ENCODE data around the gene HIVEP3. TPM values are rescaled to one million over a fixed set of nuclear protein-coding genes. Genes with fewer than 3 reads are reported as not detected.
A peak's percentile ranks its signal among the peaks of the same experiment; 100 is the strongest.

HIVEP3 gene
- total RNA-seq, 1 experiment from 2014 or later: 3.1 TPM

DNA sequence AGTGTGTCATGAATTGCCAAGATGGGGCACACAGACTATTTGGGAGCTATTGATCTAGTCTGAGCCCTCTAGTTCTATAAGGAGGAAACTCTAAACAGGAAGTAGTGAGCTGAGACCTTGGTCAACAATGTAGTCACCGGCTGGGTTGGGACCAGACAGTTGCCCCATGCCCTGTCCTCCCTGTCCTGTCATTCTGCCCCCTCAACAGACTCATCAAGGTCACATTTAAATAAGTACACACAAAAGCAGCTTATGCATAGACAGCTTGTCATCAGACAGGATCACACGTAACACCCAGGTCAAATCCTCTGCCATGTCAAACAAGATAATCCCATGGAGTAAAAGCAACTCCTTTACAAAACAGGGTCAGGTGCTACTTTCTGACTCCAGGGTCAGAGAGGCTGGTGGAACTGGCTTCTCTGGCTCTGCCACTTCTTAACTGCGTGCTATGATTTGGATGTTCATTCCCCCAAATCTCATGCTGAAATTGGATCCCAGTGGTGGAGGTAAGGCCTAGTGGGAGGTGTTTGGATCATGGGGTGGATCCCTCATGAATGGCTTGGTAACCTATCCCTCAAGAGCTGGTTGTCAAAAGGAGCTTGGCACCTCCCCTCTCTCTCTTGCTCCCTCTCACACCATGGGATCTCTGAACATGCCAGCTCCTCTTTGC, 128.9 kb downstream of the HIVEP3 start:
- no peak for DNase-seq (ENCODE audit: low spot score)

DNA sequence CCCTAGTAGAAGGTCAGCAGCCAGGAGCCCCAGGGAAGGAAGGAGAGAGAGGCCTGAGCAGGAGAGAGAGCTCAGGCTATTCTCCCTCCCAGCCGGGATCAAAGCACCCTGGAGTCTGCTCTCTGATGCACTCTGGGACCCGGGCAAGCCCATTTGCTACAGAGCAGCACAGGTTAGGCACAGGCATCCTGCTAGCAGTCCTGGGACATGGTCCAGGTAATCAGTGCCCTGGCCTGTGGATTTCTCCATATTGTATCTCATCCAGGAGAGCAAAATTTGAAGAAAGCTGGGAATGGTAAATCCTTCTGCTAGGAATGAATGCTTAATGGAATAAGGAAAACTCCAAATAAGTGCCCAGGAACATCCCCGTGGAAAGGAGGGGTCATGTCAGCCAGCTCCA, 130.3 kb downstream of the HIVEP3 start:
- no peak for DNase-seq (ENCODE audit: low spot score)

DNA sequence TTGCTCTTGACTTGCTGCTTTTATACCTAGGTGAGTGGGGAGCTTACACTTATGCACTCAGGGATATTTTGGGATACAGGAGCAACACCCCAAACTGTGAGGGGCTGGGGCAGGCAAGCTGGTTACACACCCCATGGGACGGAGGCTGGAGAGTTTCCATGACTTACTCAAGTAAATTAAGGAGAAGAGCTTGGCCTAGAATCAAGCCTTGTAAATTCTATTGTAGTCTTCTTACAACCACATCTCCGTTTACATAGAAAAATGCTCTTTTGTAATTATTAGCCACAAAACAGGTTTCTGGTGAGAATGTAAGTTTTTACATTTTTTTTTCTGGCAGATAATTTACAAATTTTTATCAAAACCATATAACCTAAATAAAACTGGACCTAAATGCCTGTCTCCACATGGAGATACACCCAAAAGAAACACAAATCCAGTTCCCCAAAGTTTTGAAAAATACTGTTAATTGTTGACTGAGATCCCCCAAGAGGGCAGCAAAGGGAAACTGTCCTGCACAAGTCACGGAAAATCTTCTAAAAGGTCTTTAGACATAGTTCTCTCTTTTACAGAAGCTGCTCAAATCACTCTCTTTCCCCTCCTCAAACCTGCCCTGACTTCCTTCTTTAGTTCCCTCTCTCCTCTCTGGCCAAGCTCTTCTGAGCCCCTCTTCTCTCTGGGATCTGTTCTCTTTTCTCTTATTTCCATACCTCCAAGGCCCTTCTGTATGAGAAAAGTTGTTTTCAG, 134.0 kb downstream of the HIVEP3 start:
- DNase-seq (ENCODE audit: low spot score): no peak

DNA sequence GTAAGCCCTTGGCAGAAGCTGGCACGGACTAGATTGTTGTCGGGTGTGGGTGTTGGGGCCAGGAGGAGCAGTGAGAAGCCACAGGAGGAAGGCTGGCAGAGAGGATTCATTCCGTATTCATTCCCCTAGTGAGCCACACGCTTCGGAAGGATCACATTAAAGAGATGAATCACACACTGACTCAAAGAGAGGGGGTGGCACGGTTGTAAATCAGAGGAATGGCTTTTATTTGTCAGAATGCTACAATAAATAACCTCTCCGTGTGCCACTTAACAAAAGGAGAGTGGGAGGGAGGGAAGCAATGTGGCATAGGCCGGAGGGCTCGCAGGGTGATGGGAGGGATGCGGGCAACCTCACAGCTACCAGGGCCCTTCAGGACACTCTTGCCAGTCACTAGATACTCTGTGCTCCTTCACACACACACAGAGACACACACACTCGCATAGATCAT, 135.5 kb downstream of the HIVEP3 start:
- DNase-seq (ENCODE audit: low spot score): peak; percentile 90

DNA sequence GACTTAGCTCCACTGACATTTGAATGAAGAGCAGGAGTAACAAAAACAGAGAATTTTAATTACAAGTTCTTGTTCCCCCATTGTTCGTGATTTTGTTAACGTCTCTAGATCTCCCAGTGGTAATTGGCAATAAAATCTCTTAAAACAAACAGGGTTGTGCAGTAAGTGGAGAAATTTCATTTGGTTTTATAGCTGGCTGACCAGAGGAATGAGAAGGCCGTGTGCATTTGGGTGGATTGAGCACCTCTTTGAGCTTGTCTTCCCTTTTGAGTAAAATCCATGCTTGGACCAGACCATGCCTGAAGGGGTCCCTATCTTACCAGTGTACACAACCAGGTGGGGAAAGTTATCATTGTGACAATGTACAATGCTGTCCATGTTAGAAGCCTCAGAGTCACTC, 137.8 kb downstream of the HIVEP3 start:
- DNase-seq (ENCODE audit: low spot score): no peak

DNA sequence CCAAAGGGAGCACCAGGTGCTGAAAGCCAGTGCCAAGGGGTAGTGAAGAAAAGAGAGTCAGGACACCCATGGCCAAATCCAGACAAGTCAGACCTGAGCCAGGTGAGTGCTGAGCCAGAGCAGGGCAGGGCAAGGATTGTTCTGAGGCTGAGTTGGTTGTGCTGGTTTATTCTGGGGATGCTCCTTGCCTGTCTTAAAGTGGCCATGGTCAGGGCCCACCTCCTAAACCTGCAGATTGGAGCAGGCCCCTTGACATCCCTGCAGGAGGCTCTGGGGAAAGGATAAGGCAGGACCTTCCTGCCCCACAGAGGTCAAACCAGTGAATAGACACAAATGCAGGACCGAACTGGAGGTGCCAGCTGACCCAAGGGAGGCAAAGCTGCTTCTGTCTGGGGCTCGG, 138.4 kb downstream of the HIVEP3 start:
- no peak for DNase-seq (ENCODE audit: low spot score)

DNA sequence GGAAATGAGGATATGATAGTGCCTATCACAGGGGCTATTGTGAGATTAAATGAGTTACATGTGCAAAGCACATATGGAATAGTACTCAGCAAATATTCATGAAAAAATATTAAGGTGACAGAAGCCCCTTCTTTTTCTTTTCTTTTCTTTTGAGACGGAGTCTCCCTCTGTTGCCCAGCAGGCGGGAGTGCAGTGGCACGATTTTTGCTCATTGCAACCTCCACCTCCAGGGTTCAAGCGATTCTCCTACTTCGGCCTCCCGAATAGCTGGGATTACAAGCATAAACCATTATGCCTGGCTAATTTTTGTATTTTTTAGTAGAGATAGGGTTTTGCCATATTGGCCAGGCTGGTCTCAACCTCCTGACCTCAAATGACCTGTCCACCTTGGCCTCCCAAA, 139.4 kb downstream of the HIVEP3 start:
- no peak for DNase-seq (ENCODE audit: low spot score)

DNA sequence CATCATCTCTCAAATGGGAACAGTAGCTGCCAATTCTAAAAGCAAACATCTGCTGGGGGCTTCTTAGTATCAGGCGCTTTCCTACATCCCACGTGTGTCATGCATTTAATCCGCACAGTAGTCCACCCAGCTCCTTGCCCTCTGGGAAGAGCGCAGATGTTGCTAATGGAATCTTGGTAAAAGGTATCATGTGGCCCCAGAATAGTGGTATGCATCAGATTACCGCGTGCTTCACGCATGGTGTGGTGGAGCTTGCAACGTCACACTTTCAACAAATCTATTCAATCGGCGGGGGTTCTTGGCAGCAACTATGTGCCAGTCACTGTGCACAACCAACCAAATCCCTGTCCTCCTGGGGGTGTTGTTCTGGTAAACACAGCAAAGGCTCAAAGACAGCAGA, 141.0 kb downstream of the HIVEP3 start:
- no peak for DNase-seq (ENCODE audit: low spot score)

DNA sequence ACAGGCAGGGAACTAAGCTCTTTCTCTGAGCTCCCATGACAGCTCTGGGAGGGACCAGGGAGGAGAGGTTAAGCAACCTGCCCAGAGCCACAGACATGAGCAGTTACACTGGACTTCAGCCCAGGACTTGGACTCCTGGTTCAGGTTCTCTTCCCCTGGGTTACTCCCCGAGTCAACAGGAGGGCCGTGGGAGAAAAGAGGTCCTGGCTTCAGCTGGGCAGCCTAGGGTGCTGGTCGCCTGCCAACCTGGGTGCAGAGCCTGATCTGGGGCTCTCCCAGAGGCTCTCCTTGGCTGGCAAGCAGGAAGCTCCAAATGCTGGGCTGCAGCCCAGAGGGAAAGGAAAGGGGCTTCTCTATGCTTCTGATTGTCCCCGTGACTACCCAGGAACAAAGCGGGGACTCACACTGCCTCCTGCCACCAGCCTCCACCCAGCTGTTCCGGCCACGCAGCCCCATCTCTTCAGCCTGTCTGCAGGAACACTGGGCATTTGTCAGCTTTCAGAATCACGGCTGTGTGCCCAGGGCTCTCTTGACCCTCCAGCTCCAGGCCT, 141.8 kb downstream of the HIVEP3 start:
- DNase-seq (ENCODE audit: low spot score): no peak

DNA sequence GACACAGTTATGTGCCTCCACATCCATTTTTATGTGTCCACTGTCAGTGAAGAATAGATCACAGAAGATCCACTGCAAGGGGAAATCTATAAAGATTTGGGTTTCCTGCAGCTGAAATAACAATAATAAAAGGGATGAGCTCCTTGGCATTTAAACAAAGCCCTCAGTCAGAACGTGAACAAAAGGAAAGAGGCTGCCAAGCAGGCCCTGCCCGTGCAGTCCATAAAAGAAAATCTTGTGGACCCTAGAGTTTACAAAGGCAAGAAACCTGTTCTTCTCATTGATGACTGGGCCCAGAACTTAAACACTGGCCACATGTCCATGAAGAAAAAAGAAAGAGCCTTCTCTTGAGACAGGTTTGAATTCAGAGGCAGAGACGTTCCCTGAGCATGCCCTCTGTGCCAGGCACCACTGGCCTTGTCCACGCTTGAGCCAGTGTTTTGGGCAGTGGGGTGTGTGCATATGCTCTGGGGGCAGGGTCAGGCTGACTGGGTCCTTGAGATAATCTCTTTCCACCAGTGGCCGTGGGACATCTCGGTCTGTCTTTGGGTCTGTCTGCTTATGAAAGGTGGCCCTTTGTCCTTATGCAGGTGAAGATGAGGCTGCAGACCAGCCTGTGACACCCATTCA, 142.7 kb downstream of the HIVEP3 start:
- DNase-seq (ENCODE audit: low spot score): no peak

DNA sequence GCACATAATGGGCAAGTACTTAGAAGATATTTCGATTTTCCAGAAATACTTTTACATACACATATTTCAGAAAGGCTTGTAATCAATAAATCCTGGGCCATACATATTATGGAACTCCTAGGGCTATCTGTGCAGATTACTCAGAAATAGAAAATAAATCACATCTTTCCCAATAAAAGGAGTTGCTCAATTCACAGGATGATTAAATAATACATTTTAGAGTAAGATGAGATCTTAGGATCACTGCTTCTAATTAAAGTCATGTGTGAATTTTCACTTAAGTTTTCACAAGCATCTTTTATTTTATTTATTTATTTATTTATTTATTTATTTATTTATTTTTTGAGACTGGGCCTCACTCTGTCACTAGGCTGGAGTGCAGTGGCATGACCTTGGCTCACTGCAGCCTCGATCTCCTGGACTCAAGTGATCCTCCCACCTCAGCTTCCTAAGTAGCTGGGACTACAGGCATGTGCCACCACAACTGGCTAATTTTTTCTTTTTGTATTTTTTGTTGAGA, 144.2 kb downstream of the HIVEP3 start:
- DNase-seq (ENCODE audit: low spot score): no peak

DNA sequence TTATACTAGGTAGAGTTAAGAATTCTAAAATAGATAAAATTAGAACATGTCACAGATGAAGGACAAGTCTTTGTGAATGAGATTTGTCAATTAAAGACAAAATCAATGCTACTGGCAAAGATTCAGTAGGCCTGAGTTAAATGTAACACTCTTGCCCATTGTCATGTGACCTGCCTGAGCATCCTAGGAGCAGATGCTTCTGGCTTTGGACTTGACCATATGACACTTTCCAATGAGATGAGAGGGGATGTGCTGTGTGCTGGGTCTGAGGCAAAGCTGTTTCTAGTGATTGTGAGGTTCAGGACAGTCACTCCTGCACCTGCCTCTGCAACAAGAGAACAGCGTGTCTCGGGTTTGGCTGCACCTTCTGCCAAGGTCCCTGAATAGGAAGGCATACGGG, 144.9 kb downstream of the HIVEP3 start:
- DNase-seq (ENCODE audit: low spot score): no peak

DNA sequence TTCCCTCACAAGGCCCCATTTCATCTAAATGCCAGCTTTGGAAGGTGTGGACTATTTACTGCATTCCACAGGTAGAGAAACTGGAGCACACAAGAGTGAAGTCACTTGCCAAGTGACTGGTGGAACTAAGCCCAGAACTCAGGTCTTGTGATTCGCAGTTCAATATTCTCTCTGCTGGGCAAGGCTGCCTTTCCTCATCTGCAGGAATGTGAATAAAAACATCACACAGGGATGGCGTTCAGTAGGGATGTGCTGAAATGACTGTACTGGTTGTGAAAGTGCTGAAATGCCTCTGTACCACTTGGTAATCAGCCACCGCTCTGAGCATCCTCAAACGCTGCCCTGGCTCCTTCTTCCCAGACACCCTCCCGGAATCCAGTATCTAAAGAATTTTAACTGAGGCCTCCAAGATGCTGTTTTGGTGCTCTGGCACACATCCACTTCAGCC, 145.6 kb downstream of the HIVEP3 start:
- DNase-seq (ENCODE audit: low spot score): no peak

DNA sequence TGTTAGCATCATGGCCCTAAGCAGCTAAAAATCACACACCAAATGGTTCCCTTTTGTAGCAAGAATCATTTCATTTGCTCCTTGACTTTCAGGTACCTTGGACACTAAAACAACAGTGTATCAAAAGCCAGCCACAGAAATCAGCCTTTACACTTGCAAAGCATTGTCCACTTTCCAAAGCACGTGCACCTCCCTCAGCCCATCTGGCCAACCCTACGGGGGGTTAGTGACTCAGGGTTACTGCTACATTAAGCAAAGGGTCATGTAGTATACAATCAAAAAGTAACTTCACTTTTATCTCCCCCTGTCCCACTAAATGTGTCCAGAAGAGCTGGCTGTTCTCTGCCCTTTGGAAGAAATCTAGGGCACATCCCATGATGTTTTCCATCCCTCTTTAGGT, 149.7 kb downstream of the HIVEP3 start:
- DNase-seq (ENCODE audit: low spot score): no peak

DNA sequence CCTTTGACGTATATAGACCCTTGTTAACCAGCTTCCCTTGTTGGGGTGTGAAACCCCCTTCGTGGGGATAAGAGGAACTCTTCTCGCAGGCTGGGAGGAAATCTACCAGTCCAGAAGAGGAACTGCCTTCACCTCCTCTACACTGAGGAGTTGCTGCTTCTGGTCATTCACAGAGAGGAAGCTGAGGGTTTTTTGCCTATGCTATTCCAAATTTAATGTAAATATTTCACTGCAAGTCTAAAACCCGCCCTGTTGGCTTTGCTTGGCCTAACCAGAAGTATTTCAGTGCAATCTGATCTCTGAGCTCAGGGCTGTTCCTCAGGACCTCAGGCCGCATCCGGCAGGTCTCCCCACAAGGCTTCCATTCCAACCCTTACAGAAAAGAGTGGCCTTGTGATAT, 150.1 kb downstream of the HIVEP3 start:
- no peak for DNase-seq (ENCODE audit: low spot score)

DNA sequence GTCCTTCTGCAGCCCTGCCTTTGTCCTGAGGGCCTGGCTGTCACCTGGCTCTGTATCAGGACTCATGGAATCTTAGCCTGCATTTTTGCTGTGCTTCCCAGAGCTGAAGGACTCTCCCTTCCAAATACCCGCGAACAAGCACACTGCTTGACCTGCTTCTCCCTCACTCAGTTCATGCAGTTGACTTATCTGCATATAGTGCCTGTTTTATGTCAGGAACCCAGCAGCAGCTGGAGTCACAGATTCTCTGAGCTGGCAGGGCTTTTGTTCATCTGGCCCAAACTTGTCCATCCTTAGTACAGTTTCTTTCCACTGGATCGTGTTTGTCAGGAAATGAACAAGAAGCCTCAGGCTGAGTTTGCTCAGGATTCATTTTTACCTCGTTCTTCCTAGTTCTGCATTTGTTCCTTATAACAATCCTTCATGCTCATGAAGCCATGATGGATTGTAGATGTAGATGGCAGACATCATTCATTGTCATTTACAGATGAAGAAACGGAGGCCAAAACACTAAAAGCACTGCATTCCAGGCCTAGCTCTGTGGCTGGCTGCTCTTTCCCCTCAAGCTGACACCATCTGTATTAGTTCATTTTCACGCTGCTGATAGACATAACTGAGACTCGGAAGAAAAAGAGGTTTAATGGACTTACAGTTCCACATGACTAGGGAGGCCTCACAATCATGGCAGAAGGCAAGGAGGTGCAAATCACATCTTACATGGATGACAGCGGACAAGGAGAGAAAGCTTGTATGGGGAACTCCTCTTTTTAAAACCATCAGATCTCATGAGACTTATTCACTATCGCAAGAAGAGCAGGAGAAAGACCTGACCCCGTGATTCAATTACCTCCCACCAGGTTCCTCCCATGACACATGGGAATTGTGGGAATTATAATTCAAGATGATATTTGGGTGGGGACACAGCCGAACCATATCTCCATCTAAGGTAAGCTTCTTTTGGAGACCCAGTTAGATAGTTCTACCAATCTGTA, 150.9 kb downstream of the HIVEP3 start:
- DNase-seq (ENCODE audit: low spot score): no peak

DNA sequence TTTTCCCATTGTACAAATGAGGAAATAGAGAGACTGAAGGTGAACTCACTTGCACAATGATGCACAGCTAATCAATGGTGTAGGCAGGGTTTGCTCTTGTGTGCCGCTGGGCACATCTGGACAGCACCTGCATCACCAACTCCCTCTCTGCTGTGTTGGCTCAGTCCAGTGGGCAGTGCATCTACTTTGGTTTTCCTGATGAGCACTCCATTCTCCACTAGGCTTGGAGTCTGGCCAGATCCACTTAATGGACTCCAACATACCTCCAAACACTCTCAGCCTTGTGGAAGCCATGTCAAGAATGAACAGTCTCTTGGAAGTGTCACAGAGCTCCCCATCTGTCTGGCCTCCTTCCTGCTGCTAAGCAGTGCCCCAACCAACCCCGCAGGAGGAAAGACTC, 152.2 kb downstream of the HIVEP3 start:
- no peak for DNase-seq (ENCODE audit: low spot score)

DNA sequence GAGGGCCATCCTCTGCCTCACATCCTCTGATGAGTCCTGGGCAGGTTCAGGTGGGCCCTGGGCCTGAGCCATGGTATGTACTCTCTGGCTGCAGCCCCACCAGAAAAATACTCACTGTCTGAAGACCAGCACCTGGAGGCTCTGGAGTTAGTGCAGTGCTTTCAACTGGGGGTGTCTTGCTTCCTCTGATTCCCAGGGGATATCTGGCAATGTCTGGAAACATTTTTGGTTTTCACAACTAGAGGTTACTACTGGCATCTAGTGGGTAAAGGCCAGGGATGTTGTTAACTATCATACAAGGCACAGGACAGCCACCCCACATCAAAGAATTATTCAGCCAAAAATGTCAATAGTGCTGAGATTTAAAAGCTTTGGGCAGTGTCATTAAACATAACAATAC, 152.7 kb downstream of the HIVEP3 start:
- DNase-seq (ENCODE audit: low spot score): no peak

DNA sequence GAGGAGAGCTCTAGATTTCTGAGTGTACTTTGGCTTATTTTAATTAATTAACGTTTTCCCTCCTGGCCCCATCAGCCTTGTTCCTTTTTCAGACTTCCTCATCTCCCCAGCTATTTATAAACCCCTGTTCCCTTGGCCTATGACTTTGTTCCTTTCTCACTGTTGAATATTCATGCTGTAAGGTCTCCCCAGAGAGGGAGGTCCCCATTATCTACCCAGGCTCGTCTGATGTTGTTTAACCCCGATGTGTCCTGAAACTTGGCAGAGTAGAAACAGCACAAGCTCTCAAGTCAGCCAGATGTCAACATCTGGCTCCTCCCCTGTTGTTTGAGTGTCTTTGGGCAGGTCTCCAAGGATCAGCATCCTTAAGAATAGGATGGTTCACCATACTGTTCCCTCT, 153.6 kb downstream of the HIVEP3 start:
- no peak for DNase-seq (ENCODE audit: low spot score)

DNA sequence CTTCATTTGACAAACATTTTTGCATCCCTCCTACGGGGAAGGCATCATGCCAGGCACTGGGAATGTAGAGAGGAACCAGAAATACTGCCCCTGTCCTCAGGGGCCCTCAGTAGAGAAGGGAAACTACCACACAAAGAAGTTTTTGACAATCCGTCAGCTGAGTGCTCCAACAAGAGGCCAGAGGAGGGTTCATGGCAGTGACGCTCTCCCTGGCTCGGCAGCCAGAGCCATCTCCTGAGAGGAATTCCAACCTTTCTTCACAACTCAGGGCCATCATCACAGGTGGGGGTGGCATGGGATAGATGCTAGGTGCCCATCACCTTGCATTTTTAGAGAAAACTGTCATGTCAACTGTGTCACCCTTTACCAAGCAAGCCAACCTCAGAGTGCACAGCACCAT, 154.1 kb downstream of the HIVEP3 start:
- DNase-seq (ENCODE audit: low spot score): no peak

DNA sequence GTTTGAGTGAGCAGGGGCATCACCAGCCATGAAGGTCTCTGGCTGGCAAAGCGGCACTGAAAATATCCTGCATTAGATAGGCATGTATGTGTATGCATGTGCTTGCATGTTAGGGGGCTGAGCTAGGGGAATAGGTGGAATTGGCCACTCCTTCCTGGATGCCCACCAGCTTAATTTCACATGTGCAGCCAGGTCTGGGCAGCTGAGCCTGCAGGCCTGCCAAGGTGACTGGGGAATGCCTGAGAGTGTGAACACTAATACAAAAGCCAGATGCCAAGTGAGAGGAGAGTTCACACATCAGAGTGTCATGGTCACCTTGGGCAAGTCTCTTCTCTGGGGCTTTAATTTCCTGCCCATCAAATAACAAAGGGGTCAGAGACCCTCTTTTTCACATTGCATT, 155.9 kb downstream of the HIVEP3 start:
- no peak for DNase-seq (ENCODE audit: low spot score)
